B cell (primary cell): Measurements from ENCODE around the gene MRPL22. TPM values are rescaled to one million over a fixed set of nuclear protein-coding genes. Genes with fewer than 3 reads are reported as not detected.

Experiments
- ATAC-seq: fragments of 200-7000 bp; cut with Tn5 transposase; one replicate; pipeline ENCODE4 v1.10.0; 2021; ENCODE audit warnings: low read depth, mild to moderate bottlenecking, moderate number of reproducible peaks, moderate library complexity
- CTCF ChIA-PET: fragments of 350-600 bp; sonication (Branson Sonifier 250); formaldehyde crosslinking; loops from one replicate; lab custom pipeline; 2021; ENCODE audit warnings: antibody characterized with exemption, inconsistent platforms; lab: Charles Lee
- POLR2A ChIA-PET: fragments of 350-600 bp; sonication (Branson Sonifier 250); formaldehyde crosslinking; loops from one replicate; lab custom pipeline; 2021; ENCODE audit warnings: antibody characterized with exemption; lab: Charles Lee
- DNase-seq: peaks from one replicate; pipeline ENCODE4 v3.0.0; 2013
- H2AFZ ChIP-seq: 2 replicates; pipeline ENCODE4 v1.6.1; 2012; ENCODE audit warnings: mild to moderate bottlenecking, low read depth, low read length; ENCODE audit not compliant: insufficient read depth, poor library complexity, severe bottlenecking
- H3K27ac ChIP-seq, 2 donors: 1 replicate in 1 of 2; 2 replicates in 1 of 2; pipeline ENCODE4 v1.5.1; 2012 to 2013; ENCODE audit warnings: low read length in 2 of 2, mild to moderate bottlenecking in 2 of 2, moderate library complexity in 1 of 2
- H3K27me3 ChIP-seq, 4 experiments: fragments of 200-600 bp in 1 of 4; sonication (generic) in 1 of 4; replicated peaks in 1 of 4; 1 replicate in 2 of 4; 2 replicates in 2 of 4; pipeline versions ENCODE4 v1.6.1 to v1.7.0; 2013 to 2016; ENCODE audit warnings: low read length in 3 of 4, mild to moderate bottlenecking in 2 of 4, mixed read lengths in 1 of 4, moderate library complexity in 1 of 4; ENCODE audit not compliant: insufficient read depth in 4 of 4, control insufficient read depth in 3 of 4; ENCODE audit errors: control extremely low read depth in 1 of 4
- H3K36me3 ChIP-seq, 2 experiments: replicated peaks in 1 of 2; 1 replicate in 1 of 2; 2 replicates in 1 of 2; pipeline versions ENCODE4 v1.6.1 to v1.7.1; 2013; ENCODE audit warnings: low read length in 1 of 2; ENCODE audit not compliant: insufficient read depth in 2 of 2, control insufficient read depth in 1 of 2; ENCODE audit errors: control extremely low read depth in 1 of 2, extremely low read depth in 1 of 2
- H3K4me1 ChIP-seq, 2 donors: fragments of 200-600 bp in 1 of 2; sonication (generic) in 1 of 2; 1 replicate in 1 of 2; 2 replicates in 1 of 2; pipeline versions ENCODE4 v1.5.1 to v1.6.1; 2013 to 2017; ENCODE audit warnings: low read length in 2 of 2; ENCODE audit not compliant: control insufficient read depth in 2 of 2, insufficient read depth in 2 of 2
- H3K4me2 ChIP-seq: replicated peaks from 2 replicates; pipeline ENCODE3; 2012; ENCODE audit warnings: mild to moderate bottlenecking, low read depth, low read length; ENCODE audit not compliant: poor library complexity, severe bottlenecking
- H3K4me3 ChIP-seq, 5 experiments: fragments of 200-600 bp in 1 of 5; sonication (generic) in 1 of 5; 1 replicate in 3 of 5; 2 replicates in 2 of 5; pipeline versions ENCODE4 v1.5.1 to v1.7.0; 2011 to 2016; ENCODE audit warnings: low read length in 4 of 5, mild to moderate bottlenecking in 4 of 5, low read depth in 2 of 5, control low read depth in 1 of 5, moderate library complexity in 1 of 5; ENCODE audit not compliant: insufficient read depth in 1 of 5; ENCODE audit errors: control extremely low read depth in 1 of 5, extremely low read depth in 1 of 5
- H3K79me2 ChIP-seq: fragments of 200-600 bp; sonication (generic); one replicate; pipeline ENCODE4 v1.6.0; 2016; ENCODE audit warnings: low read length; ENCODE audit not compliant: control insufficient read depth, insufficient read depth
- H3K9ac ChIP-seq: fragments of 200-600 bp; sonication (generic); 2 replicates; pipeline ENCODE4 v1.6.1; 2017; ENCODE audit warnings: mild to moderate bottlenecking, low read length, moderate library complexity
- H3K9me3 ChIP-seq, 3 donors: one replicate each; pipeline versions ENCODE4 v1.6.1 to v1.7.1; 2013; ENCODE audit warnings: low read length in 2 of 3; ENCODE audit not compliant: control insufficient read depth in 2 of 3, insufficient read depth in 1 of 3; ENCODE audit errors: control extremely low read depth in 1 of 3
- H4K20me1 ChIP-seq: 2 replicates; pipeline ENCODE4 v1.6.0; 2012; ENCODE audit warnings: mild to moderate bottlenecking, low read length; ENCODE audit not compliant: insufficient read depth, control insufficient read depth, poor library complexity, severe bottlenecking
- H3K27ac Mint-ChIP-seq: one replicate; pipeline ENCODE4 v1.8.0; 2021; ENCODE audit warnings: mixed read lengths
- H3K27me3 Mint-ChIP-seq: one replicate; pipeline ENCODE4 v1.8.0; 2021; ENCODE audit warnings: mixed read lengths
- H3K4me1 Mint-ChIP-seq: one replicate; pipeline ENCODE4 v1.8.0; 2021; ENCODE audit warnings: mixed read lengths
- H3K4me3 Mint-ChIP-seq: one replicate; pipeline ENCODE4 v1.8.0; 2021; ENCODE audit warnings: mixed read lengths
- H3K9me3 Mint-ChIP-seq: one replicate; pipeline ENCODE4 v1.8.0; 2022; ENCODE audit warnings: mixed read lengths; ENCODE audit not compliant: insufficient read depth
- EZH2 ChIP-seq: IDR thresholded peaks from 2 replicates; pipeline ENCODE4 v1.6.1; 2012; ENCODE audit warnings: borderline replicate concordance, low read depth, mild to moderate bottlenecking, moderate library complexity, low read length; ENCODE audit not compliant: insufficient read depth, poor library complexity, severe bottlenecking
- WGBS: methylation state at CpG from one replicate; pipeline ENCODE4 v1.1.5; 2013; ENCODE audit warnings: missing lambda C conversion rate; ENCODE audit not compliant: insufficient coverage; 5-methylcytosine and 5-hydroxymethylcytosine counted together
- intact Hi-C: fragments of 100-400 bp; cut with micrococcal nuclease; formaldehyde crosslinking; loops from one replicate; pipeline ENCODE4 v1.10.0; 2022
- polyA plus RNA-seq: library from polyadenylated mRNA; depleted of rRNA; stranded (reverse); fragments of >200 nt; gene quantifications from 2 replicates; pipeline ENCODE4 v1.2.3, GENCODE V29; 2012
- total RNA-seq, 2 donors: library from RNA; stranded (reverse); fragments of 120-200 nt in 1 of 2; gene quantifications; 1 replicate in 1 of 2; 2 replicates in 1 of 2; pipeline versions ENCODE4 v1.2.3 to v1.2.4, GENCODE V29; 2013 to 2022
- TF ChIP-seq, protein P1 (sequence below): fragments of 200-600 bp; IDR thresholded peaks from one replicate; pipeline ENCODE4 v1.8.0; 2022; ENCODE audit warnings: antibody characterized with exemption, mild to moderate bottlenecking

The MRPL22 gene
- total and polyA plus RNA-seq, 2 donors (not counting 1 experiment from before 2014, with no cell fraction given), result 18.8 to 21.4 TPM

- Histone ChIP-seq H3K9ac (no peak overlapping the region), H2AFZ (no peak overlapping the region), H3K36me3 (no peaks in the 10 kb centered on the region), H3K9me3 (peaks cover 0 to 3% (median 0%) of the 10 kb centered on the region in 3 donors), H3K27ac (no peak overlapping the region), H3K4me1 (no peaks in the 10 kb centered on the region), H3K27me3 (peaks cover 0 to 3% (median 0%) of the 10 kb centered on the region in 4 experiments), H3K79me2 (no peaks in the 10 kb centered on the region), H3K4me2 (no peak overlapping the region), H4K20me1 (no peaks in the 10 kb centered on the region), H3K4me3 (no peak overlapping the region)
- Mint-ChIP-seq H3K27me3 (peaks cover 10% of the 10 kb centered on the region), H3K9me3 (no peaks in the 10 kb centered on the region), H3K27ac (no peak overlapping the region), H3K4me1 (no peaks in the 10 kb centered on the region), H3K4me3 (no peak overlapping the region)
- intact Hi-C loops, result no loop called here
- ATAC-seq, result no peak
- ChIA-PET CTCF (no interaction called here), POLR2A (no interaction called here)
- DNase-seq, result no peak
- WGBS, result 17% methylated on average over 3 of the region's 8 CpGs
- TF ChIP-seq EZH2, result no peak
- TF ChIP-seq, protein P1, sequence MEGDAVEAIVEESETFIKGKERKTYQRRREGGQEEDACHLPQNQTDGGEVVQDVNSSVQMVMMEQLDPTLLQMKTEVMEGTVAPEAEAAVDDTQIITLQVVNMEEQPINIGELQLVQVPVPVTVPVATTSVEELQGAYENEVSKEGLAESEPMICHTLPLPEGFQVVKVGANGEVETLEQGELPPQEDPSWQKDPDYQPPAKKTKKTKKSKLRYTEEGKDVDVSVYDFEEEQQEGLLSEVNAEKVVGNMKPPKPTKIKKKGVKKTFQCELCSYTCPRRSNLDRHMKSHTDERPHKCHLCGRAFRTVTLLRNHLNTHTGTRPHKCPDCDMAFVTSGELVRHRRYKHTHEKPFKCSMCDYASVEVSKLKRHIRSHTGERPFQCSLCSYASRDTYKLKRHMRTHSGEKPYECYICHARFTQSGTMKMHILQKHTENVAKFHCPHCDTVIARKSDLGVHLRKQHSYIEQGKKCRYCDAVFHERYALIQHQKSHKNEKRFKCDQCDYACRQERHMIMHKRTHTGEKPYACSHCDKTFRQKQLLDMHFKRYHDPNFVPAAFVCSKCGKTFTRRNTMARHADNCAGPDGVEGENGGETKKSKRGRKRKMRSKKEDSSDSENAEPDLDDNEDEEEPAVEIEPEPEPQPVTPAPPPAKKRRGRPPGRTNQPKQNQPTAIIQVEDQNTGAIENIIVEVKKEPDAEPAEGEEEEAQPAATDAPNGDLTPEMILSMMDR, result no peak
These were observed 44.2 kb downstream of the MRPL22 start for GRCh38 chr5:154984946-154985516.

DNA sequence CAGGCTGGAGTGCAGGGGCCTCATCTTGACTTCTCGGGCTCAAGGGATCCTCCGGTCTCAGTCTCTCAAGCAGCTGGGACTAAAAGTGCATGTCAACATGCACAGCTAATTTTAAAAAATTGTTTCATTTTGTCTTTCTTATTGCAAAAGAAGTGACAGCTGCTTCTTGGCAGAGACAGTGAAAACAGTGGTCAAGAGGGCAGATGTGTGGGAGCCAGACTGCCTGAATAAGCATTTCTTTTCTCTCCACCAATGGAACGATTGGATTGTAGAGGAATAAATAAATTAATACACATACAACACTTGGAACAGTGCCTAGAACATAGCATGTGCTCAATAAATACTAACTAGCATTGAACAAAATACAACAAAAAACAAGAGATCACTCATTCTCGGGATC is 45.3 kb downstream of the MRPL22 start:
- Histone ChIP-seq H3K4me2 (no peak overlapping the region), H3K79me2 (no peaks in the 10 kb centered on the region), H3K27ac (no peak overlapping the region), H3K27me3 (peaks cover 0 to 3% (median 0%) of the 10 kb centered on the region in 4 experiments), H3K36me3 (no peaks in the 10 kb centered on the region), H3K9me3 (peaks cover 0 to 3% (median 0%) of the 10 kb centered on the region in 3 donors), H2AFZ (no peak overlapping the region), H3K4me1 (no peaks in the 10 kb centered on the region), H3K4me3 (no peak overlapping the region), H4K20me1 (no peaks in the 10 kb centered on the region), H3K9ac (no peak overlapping the region)
- H3K4me3 Mint-ChIP-seq, result no peak overlapping the region
- intact Hi-C loops, result no loop called here
- ATAC-seq, result no peak
- H3K27me3 Mint-ChIP-seq, result peaks cover 10% of the 10 kb centered on the region
- DNase-seq, result no peak
- POLR2A ChIA-PET, result no interaction called here
- WGBS, result no CpG with 5 or more reads among the region's 4 CpGs
- no peak overlapping the region for H3K27ac Mint-ChIP-seq
- no peak for TF ChIP-seq EZH2
- TF ChIP-seq, protein P1, result no peak
- CTCF ChIA-PET, result no interaction called here
- no peaks in the 10 kb centered on the region for H3K4me1 Mint-ChIP-seq
- no peaks in the 10 kb centered on the region for H3K9me3 Mint-ChIP-seq
